OCI-M1 (cell line): ENCODE measurements around the gene GRM7.

Experiments used
- DNase-seq: peaks from one replicate; lab custom pipeline; 2025; lab: John Stamatoyannopoulos, UW

GRM7 gene

GRCh38 chr3:7504886-7505775 lies 644.2 kb downstream of the GRM7 start:
- DNase-seq = no peak

GRCh38 chr3:7506606-7507180 lies 645.8 kb downstream of the GRM7 start:
- no peak for DNase-seq

- no peak for DNase-seq
Observed at GRCh38 chr3:7508821-7509220, 647.9 kb downstream of the GRM7 start.

GRCh38 chr3:7512048-7512447 lies 651.1 kb downstream of the GRM7 start:
- DNase-seq = no peak

- DNase-seq = no peak
Observed at GRCh38 chr3:7518026-7518425, 657.1 kb downstream of the GRM7 start.

- no peak for DNase-seq
Observed at GRCh38 chr3:7518456-7518855, 657.5 kb downstream of the GRM7 start.

- DNase-seq = no peak
Observed at GRCh38 chr3:7520059-7520458, 659.1 kb downstream of the GRM7 start.

GRCh38 chr3:7520593-7520992 lies 659.7 kb downstream of the GRM7 start:
- no peak for DNase-seq

- DNase-seq = no peak
Observed at GRCh38 chr3:7536510-7536909, 675.6 kb downstream of the GRM7 start.

- no peak for DNase-seq
Observed at GRCh38 chr3:7536921-7537320, 676.0 kb downstream of the GRM7 start.

- DNase-seq = no peak
Observed at GRCh38 chr3:7543294-7543880, 682.5 kb downstream of the GRM7 start.

GRCh38 chr3:7545334-7545733 lies 684.4 kb downstream of the GRM7 start:
- peak; percentile 26 for DNase-seq

GRCh38 chr3:7546253-7546652 lies 685.3 kb downstream of the GRM7 start:
- DNase-seq = peak; percentile 64

- no peak for DNase-seq
Observed at GRCh38 chr3:7547826-7548225, 686.9 kb downstream of the GRM7 start.

GRCh38 chr3:7562892-7563291 lies 702.0 kb downstream of the GRM7 start:
- DNase-seq = no peak

GRCh38 chr3:7565574-7565973 lies 704.7 kb downstream of the GRM7 start:
- DNase-seq = peak; percentile 22

GRCh38 chr3:7567160-7567559 lies 706.2 kb downstream of the GRM7 start:
- DNase-seq = no peak

- DNase-seq = no peak
Observed at GRCh38 chr3:7568526-7569184, 707.7 kb downstream of the GRM7 start.

- no peak for DNase-seq
Observed at GRCh38 chr3:7573330-7573729, 712.4 kb downstream of the GRM7 start.

- DNase-seq = peak; percentile 14
Observed at GRCh38 chr3:7574435-7574834, 713.5 kb downstream of the GRM7 start.

- no peak for DNase-seq
Observed at GRCh38 chr3:7576071-7576470, 715.2 kb downstream of the GRM7 start.

GRCh38 chr3:7576506-7576905 lies 715.6 kb downstream of the GRM7 start:
- no peak for DNase-seq

GRCh38 chr3:7577513-7577912 lies 716.6 kb downstream of the GRM7 start:
- DNase-seq = no peak
